Measurements from ENCODE around the gene NUP85.
"Not testable (repeated sequence)": the region's sequence is repeated elsewhere in the genome, so short reads cannot be mapped to it uniquely, and the experiment has no call there.

- TF ChIP-seq EZH2 (IDR thresholded peaks at IDR 0.05; ENCODE audit: insufficient read depth, poor library complexity, severe bottlenecking); EZH2phosphoT487 (IDR thresholded peaks at IDR 0.05; ENCODE audit: insufficient read depth, low read depth): not testable (repeated sequence)
Observed at GRCh38 chr17:75280189-75280588, 74.7 kb downstream of the NUP85 start.
